Chondrocyte (in vitro differentiated cells): ENCODE measurements around the gene CAMLG. TPM values are rescaled to one million over a fixed set of nuclear protein-coding genes. Genes with fewer than 3 reads are reported as not detected.
A peak's percentile ranks its signal among the peaks of the same experiment; 100 is the strongest.

Experiments
- DNase-seq: peaks from one replicate; pipeline ENCODE4 v3.0.0; 2021; ENCODE audit warnings: mixed read lengths, low spot score
- H3K27ac Mint-ChIP-seq: one replicate; pipeline ENCODE4 v1.8.0; 2021; ENCODE audit warnings: mild to moderate bottlenecking, moderate library complexity, mixed read lengths; ENCODE audit not compliant: unreplicated experiment
- H3K27me3 Mint-ChIP-seq: 2 replicates; pipeline ENCODE4 v1.8.0; 2021; ENCODE audit warnings: low read depth, mixed read lengths
- H3K36me3 Mint-ChIP-seq: 2 replicates; pipeline ENCODE4 v1.8.0; 2021; ENCODE audit warnings: low read depth, mixed read lengths
- H3K4me1 Mint-ChIP-seq: 2 replicates; pipeline ENCODE4 v1.8.0; 2021; ENCODE audit warnings: low read depth, mild to moderate bottlenecking, mixed read lengths
- H3K4me3 Mint-ChIP-seq: one replicate; pipeline ENCODE4 v1.8.0; 2021; ENCODE audit warnings: mild to moderate bottlenecking, moderate library complexity, mixed read lengths; ENCODE audit not compliant: unreplicated experiment
- H3K9me3 Mint-ChIP-seq: 2 replicates; pipeline ENCODE4 v1.8.0; 2021; ENCODE audit warnings: low read depth, mixed read lengths
- total RNA-seq: library from RNA; stranded (reverse); gene quantifications from 3 replicates; pipeline ENCODE4 v1.2.1, GENCODE V29; 2021
- TF ChIP-seq, protein P1 (sequence below): fragments of 200-600 bp; sonication (generic); IDR thresholded peaks from 2 replicates; pipeline ENCODE4 v1.5.0; 2021; ENCODE audit warnings: antibody characterized with exemption, mild to moderate bottlenecking, moderate library complexity

Gene CAMLG
- total RNA-seq, 1 donor from 2014 or later, result 41.6 TPM

DNA sequence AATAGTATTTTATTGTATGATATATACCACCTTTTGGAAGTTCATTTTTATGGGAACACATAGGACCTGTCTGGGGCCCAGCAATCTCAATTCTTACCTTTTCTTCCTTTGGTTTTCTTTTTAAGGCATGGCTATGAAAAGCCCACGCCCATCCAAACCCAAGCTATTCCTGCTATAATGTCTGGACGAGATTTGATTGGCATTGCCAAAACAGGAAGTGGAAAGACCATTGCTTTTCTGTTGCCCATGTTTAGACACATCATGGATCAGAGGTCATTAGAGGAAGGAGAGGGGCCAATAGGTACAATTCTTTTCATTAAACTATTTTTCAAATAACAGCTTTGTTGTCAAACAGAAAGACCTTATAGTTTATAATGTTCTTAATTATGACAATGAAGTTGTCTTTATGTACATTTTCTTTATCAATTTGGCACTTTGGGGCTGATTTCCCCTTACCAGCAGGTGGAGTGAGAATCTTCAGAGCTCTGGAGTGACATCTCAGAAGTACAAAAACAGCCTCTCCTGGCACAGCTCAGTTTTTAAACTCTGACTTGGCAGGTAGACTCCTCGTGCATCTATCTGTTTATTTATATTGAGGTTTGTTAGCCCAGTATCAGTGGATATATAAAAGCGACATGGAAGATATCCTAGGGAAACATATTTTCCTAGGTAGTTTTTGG, 46.0 kb downstream of the CAMLG start:
- TF ChIP-seq, protein P1, sequence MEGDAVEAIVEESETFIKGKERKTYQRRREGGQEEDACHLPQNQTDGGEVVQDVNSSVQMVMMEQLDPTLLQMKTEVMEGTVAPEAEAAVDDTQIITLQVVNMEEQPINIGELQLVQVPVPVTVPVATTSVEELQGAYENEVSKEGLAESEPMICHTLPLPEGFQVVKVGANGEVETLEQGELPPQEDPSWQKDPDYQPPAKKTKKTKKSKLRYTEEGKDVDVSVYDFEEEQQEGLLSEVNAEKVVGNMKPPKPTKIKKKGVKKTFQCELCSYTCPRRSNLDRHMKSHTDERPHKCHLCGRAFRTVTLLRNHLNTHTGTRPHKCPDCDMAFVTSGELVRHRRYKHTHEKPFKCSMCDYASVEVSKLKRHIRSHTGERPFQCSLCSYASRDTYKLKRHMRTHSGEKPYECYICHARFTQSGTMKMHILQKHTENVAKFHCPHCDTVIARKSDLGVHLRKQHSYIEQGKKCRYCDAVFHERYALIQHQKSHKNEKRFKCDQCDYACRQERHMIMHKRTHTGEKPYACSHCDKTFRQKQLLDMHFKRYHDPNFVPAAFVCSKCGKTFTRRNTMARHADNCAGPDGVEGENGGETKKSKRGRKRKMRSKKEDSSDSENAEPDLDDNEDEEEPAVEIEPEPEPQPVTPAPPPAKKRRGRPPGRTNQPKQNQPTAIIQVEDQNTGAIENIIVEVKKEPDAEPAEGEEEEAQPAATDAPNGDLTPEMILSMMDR, result peak; percentile 53
- Mint-ChIP-seq H3K9me3 (no peaks in the 10 kb centered on the region), H3K36me3 (peaks cover 22% of the 10 kb centered on the region), H3K4me1 (no peaks in the 10 kb centered on the region), H3K27ac (no peak overlapping the region), H3K4me3 (no peak overlapping the region), H3K27me3 (no peaks in the 10 kb centered on the region)
- DNase-seq, result no peak

DNA sequence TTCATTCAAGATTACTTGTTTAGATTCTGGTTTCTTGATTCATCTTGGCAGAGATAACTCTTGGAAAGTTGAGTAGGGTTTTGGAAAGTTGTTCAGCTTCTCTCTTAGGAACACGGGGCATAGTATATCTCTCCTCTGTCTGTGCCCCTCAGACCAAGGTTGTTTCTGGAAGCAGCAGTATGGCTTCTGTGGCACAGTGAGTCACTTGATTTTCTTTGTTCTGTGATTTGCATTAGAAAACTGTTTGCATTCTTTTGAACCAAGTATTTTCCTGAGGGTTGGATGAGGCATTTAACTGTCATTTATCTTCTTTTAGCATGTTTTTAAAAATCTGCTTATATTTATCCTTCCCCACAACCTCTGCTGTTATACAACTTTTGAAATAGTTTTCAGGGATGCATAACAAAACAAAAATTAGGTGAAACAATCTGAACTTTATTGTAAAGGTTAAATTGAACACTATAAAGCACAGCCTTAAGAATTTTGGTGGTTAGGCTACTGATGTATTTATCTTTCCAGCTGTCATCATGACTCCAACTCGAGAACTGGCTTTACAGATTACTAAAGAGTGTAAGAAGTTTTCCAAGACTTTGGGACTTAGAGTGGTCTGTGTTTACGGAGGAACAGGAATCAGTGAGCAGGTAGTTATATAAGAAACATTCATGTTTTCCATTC, 46.7 kb downstream of the CAMLG start:
- no peaks in the 10 kb centered on the region for H3K9me3 Mint-ChIP-seq
- H3K36me3 Mint-ChIP-seq, result peaks cover 25% of the 10 kb centered on the region
- no peak overlapping the region for H3K4me3 Mint-ChIP-seq
- TF ChIP-seq, protein P1, result no peak
- DNase-seq, result no peak
- H3K4me1 Mint-ChIP-seq, result no peaks in the 10 kb centered on the region
- no peaks in the 10 kb centered on the region for H3K27me3 Mint-ChIP-seq
- H3K27ac Mint-ChIP-seq, result no peak overlapping the region

DNA sequence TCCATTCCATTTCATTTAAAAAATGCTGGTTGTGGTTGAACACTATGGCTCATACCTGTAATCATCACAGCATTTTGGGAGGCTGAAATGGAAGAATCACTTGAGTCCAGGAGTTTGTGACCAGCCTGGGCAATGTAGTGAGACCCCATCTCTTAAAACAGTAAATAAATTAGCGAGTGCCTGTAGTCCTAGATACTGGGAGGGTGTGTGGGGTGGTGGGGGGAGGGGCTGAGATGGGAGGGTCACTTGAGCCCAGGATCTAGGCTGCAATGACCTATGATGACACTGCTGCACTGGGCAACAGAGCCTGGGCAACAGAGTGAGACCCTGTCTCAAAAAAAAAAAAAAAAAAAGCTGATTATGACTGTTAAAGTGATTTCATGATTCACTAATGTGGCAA, 49.3 kb downstream of the CAMLG start:
- H3K27me3 Mint-ChIP-seq, result no peaks in the 10 kb centered on the region
- no peak overlapping the region for H3K27ac Mint-ChIP-seq
- H3K4me3 Mint-ChIP-seq, result no peak overlapping the region
- TF ChIP-seq, protein P1, result no peak
- H3K4me1 Mint-ChIP-seq, result no peaks in the 10 kb centered on the region
- no peak for DNase-seq
- peaks cover 30% of the 10 kb centered on the region for H3K36me3 Mint-ChIP-seq
- H3K9me3 Mint-ChIP-seq, result no peaks in the 10 kb centered on the region

DNA sequence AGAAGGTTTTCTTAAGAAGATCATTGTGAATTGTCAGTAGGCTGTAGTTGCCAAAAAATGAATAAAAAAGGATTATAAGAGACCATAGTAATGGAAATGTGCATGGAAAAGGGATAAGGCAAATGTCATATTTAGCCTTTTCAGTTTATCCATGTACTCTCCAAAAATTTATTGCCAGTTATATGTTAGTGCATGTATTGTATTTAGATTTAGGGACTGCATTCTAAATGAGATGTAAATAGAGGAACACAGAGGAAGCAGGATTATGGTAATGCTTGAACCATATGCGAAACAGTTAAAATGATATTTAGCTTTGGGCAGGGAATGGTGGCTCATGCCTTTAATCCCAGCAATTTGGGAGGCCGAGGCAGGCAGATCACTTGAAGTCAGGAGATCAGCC, 53.2 kb downstream of the CAMLG start:
- no peaks in the 10 kb centered on the region for H3K9me3 Mint-ChIP-seq
- no peak overlapping the region for H3K4me3 Mint-ChIP-seq
- H3K36me3 Mint-ChIP-seq, result peaks cover 36% of the 10 kb centered on the region

DNA sequence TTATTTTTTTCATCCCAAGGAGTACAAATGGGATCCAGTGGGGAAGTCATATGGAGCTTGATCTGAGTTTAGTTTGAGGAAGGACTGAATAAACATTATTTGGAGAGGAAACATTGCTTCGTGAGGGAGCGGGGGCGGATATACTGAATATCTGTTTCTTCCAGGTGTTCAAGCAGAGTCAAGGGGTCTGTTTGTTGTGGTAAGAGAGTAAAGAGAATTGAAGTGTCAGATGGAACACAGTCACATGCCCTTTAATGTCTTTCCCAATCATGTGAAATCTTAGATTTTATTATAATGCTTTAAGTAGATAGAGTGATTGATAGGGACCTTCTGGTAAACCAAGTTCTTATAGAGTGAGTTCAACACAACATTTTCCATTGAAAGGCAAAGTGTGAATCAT, 53.9 kb downstream of the CAMLG start:
- H3K27me3 Mint-ChIP-seq, result no peaks in the 10 kb centered on the region
- TF ChIP-seq, protein P1, result no peak
- no peaks in the 10 kb centered on the region for H3K9me3 Mint-ChIP-seq
- H3K4me3 Mint-ChIP-seq, result no peak overlapping the region
- H3K27ac Mint-ChIP-seq, result peak overlapping the region; percentile 9
- DNase-seq, result no peak
- peaks cover 32% of the 10 kb centered on the region for H3K36me3 Mint-ChIP-seq
- peaks cover 3% of the 10 kb centered on the region for H3K4me1 Mint-ChIP-seq

More for the DNA sequence above, 53.2 kb downstream of the CAMLG start:
- H3K27ac Mint-ChIP-seq, result no peak overlapping the region
- DNase-seq, result no peak
- peaks cover 3% of the 10 kb centered on the region for H3K4me1 Mint-ChIP-seq
- TF ChIP-seq, protein P1, result no peak
- H3K27me3 Mint-ChIP-seq, result no peaks in the 10 kb centered on the region
